Gastroesophageal sphincter (tissue), 3 donors: ENCODE data around the gene KIF1C.

Experiments used
- POLR2A ChIP-seq, 2 donors: fragments of 450-650 bp; IDR thresholded peaks; one replicate each; pipeline ENCODE4 v1.6.1; 2017; ENCODE audit warnings: antibody characterized with exemption in 2 of 2, mild to moderate bottlenecking in 2 of 2, moderate library complexity in 1 of 2
- POLR2AphosphoS5 ChIP-seq: sonication (generic); formaldehyde crosslinking; IDR thresholded peaks from one replicate; pipeline ENCODE4 v1.6.1; 2017; ENCODE audit warnings: antibody characterized with exemption
- TF ChIP-seq, protein P1 (sequence below), 4 experiments: fragments of 200-600 bp in 2 of 4; fragments of 450-650 bp in 2 of 4; sonication (generic) in 1 of 4; IDR thresholded peaks; one replicate each; pipeline ENCODE4 v1.5.1; 2017 to 2019; ENCODE audit warnings: antibody characterized with exemption in 4 of 4, mild to moderate bottlenecking in 2 of 4, moderate library complexity in 2 of 4

DNA sequence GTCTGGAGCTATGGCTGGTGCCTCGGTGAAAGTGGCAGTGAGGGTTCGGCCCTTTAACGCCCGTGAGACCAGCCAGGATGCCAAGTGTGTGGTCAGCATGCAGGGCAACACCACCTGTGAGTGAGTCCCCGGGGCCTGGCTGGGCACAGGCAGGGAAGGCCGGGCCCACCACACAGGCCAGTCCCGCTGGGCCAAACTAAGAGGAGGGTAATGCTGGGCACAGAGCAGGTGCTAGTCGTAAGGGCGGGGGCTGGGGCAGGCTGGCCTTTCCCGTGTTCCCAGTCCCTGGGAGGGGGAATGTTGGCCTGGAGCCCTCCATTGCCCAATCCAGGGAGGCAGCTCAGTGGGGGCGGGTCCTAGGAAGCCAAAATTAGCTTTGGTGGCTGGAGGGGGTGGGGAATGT, 2.5 kb downstream of the KIF1C start:
- TF ChIP-seq POLR2AphosphoS5 (peak; percentile 85), POLR2A (IDR thresholded peaks at IDR 0.05) (no peak)
- TF ChIP-seq, protein P1, sequence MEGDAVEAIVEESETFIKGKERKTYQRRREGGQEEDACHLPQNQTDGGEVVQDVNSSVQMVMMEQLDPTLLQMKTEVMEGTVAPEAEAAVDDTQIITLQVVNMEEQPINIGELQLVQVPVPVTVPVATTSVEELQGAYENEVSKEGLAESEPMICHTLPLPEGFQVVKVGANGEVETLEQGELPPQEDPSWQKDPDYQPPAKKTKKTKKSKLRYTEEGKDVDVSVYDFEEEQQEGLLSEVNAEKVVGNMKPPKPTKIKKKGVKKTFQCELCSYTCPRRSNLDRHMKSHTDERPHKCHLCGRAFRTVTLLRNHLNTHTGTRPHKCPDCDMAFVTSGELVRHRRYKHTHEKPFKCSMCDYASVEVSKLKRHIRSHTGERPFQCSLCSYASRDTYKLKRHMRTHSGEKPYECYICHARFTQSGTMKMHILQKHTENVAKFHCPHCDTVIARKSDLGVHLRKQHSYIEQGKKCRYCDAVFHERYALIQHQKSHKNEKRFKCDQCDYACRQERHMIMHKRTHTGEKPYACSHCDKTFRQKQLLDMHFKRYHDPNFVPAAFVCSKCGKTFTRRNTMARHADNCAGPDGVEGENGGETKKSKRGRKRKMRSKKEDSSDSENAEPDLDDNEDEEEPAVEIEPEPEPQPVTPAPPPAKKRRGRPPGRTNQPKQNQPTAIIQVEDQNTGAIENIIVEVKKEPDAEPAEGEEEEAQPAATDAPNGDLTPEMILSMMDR (IDR thresholded peaks at IDR 0.05), result no peak
